Endothelial cell (in vitro differentiated cells): Measurements from ENCODE around the gene FBN2. TPM values are rescaled to one million over a fixed set of nuclear protein-coding genes. Genes with fewer than 3 reads are reported as not detected.

Experiments used
- DNase-seq: peaks from one replicate; pipeline ENCODE4 v3.0.0; 2021; ENCODE audit warnings: low spot score
- H3K27ac Mint-ChIP-seq: one replicate; pipeline ENCODE4 v1.8.0; 2021; ENCODE audit warnings: mixed read lengths, inconsistent platforms; ENCODE audit not compliant: unreplicated experiment
- H3K27me3 Mint-ChIP-seq: one replicate; pipeline ENCODE4 v1.8.0; 2021; ENCODE audit warnings: mild to moderate bottlenecking, moderate library complexity, mixed read lengths, inconsistent platforms; ENCODE audit not compliant: unreplicated experiment
- H3K36me3 Mint-ChIP-seq: one replicate; pipeline ENCODE4 v1.8.0; 2021; ENCODE audit warnings: mild to moderate bottlenecking, low read depth, mixed read lengths, inconsistent platforms; ENCODE audit not compliant: unreplicated experiment
- H3K4me1 Mint-ChIP-seq: one replicate; pipeline ENCODE4 v1.8.0; 2021; ENCODE audit warnings: mild to moderate bottlenecking, mixed read lengths, inconsistent platforms; ENCODE audit not compliant: unreplicated experiment
- H3K4me3 Mint-ChIP-seq: one replicate; pipeline ENCODE4 v1.8.0; 2021; ENCODE audit warnings: mild to moderate bottlenecking, mixed read lengths, inconsistent platforms; ENCODE audit not compliant: unreplicated experiment
- H3K9me3 Mint-ChIP-seq: one replicate; pipeline ENCODE4 v1.8.0; 2021; ENCODE audit warnings: mixed read lengths, inconsistent platforms; ENCODE audit not compliant: unreplicated experiment
- total RNA-seq: library from RNA; stranded (reverse); fragmentation: NEBNext Ultra II Directional; extraction: Animal tissue kit (Norgen Biotek cat#: 25700); gene quantifications from one replicate; pipeline ENCODE4 v1.2.1, GENCODE V29; 2021; ENCODE audit not compliant: unreplicated experiment
- TF ChIP-seq, protein P1 (sequence below): fragments of 200-600 bp; sonication (generic); IDR thresholded peaks from one replicate; pipeline ENCODE4 v1.5.0; 2021; ENCODE audit warnings: antibody characterized with exemption; ENCODE audit not compliant: unreplicated experiment

The FBN2 gene
- total RNA-seq, 1 donor from 2014 or later, result 106 TPM

- no peak for DNase-seq
- H3K4me1 Mint-ChIP-seq, result no peaks in the 10 kb centered on the region
- peak overlapping the region; percentile 44 for H3K27ac Mint-ChIP-seq
- H3K9me3 Mint-ChIP-seq, result no peaks in the 10 kb centered on the region
- no peak overlapping the region for H3K4me3 Mint-ChIP-seq
- H3K27me3 Mint-ChIP-seq, result peaks cover 3% of the 10 kb centered on the region
- TF ChIP-seq, protein P1, sequence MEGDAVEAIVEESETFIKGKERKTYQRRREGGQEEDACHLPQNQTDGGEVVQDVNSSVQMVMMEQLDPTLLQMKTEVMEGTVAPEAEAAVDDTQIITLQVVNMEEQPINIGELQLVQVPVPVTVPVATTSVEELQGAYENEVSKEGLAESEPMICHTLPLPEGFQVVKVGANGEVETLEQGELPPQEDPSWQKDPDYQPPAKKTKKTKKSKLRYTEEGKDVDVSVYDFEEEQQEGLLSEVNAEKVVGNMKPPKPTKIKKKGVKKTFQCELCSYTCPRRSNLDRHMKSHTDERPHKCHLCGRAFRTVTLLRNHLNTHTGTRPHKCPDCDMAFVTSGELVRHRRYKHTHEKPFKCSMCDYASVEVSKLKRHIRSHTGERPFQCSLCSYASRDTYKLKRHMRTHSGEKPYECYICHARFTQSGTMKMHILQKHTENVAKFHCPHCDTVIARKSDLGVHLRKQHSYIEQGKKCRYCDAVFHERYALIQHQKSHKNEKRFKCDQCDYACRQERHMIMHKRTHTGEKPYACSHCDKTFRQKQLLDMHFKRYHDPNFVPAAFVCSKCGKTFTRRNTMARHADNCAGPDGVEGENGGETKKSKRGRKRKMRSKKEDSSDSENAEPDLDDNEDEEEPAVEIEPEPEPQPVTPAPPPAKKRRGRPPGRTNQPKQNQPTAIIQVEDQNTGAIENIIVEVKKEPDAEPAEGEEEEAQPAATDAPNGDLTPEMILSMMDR, result no peak
- H3K36me3 Mint-ChIP-seq, result peaks cover 27% of the 10 kb centered on the region
Observed at GRCh38 chr5:128522336-128522735, 15.7 kb downstream of the FBN2 start.

DNA sequence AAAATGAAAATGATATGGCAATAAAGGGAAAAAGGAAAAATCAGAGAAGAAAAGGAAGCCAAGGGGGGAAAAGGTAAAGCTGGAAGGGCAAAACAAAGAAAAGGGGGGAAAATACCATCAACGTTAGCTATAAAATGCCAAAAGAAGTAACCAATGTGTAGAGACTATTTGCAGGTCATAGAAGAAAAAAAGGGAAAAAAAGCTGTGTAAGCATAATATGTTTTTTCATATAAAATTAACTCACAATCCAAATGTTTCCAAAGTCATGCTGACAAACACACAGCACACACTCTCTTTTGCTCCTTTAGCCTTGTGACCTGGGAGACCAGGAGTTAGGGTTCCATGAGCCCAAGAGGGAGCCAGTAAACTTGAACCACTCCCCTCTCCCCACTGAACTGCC, 18.2 kb downstream of the FBN2 start:
- Mint-ChIP-seq H3K27me3 (peaks cover 3% of the 10 kb centered on the region), H3K36me3 (peaks cover 20% of the 10 kb centered on the region), H3K27ac (no peak overlapping the region), H3K4me3 (no peak overlapping the region), H3K9me3 (no peaks in the 10 kb centered on the region), H3K4me1 (no peaks in the 10 kb centered on the region)
- TF ChIP-seq, protein P1, result no peak
- no peak for DNase-seq

DNA sequence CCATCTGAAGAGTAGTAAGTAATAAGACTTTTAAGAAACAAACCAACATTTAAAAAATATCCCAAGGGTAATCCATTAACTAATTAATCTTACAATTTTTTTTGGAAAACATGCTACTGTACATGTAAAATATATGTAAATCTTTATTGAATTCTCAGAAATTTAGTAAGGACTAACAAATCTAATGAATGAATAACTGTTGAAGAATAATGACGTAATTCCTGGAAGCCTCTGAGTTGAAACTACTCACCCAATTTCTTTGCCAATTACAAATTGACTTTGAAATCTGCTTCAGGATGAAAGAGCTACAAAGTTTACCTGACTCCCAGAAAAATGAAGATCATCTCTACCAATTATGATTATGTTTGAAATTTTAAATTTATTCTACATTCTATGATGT, 21.1 kb downstream of the FBN2 start:
- Mint-ChIP-seq H3K4me1 (no peaks in the 10 kb centered on the region), H3K9me3 (no peaks in the 10 kb centered on the region), H3K4me3 (no peak overlapping the region), H3K36me3 (peaks cover 16% of the 10 kb centered on the region), H3K27me3 (no peaks in the 10 kb centered on the region), H3K27ac (no peak overlapping the region)
- TF ChIP-seq, protein P1, result no peak
- no peak for DNase-seq

DNA sequence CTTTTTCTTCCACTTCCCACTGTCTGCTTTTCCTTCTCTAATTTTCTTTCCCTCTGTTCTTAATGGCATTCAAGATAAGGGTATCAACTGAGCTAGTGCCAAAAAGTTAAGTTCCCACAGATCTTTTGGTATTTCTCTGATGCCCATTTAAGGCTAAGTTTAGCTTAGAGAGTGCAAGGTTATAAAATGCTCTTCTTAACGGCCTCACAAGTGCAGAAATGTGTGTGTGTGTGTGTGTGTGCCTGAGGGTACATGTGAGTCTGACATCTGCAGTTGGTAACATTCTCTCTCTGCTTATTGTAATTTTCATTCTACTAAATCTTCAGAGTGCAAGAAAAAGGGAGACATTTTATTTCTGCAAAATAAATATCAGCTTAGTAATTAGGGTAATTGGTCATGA, 24.2 kb downstream of the FBN2 start:
- Mint-ChIP-seq H3K27ac (no peak overlapping the region), H3K9me3 (no peaks in the 10 kb centered on the region), H3K4me3 (peak overlapping the region; percentile 58), H3K27me3 (no peaks in the 10 kb centered on the region), H3K36me3 (peaks cover 7% of the 10 kb centered on the region), H3K4me1 (no peaks in the 10 kb centered on the region)
- DNase-seq, result no peak
- TF ChIP-seq, protein P1, result no peak

- Mint-ChIP-seq H3K27ac (no peak overlapping the region), H3K36me3 (peaks cover 9% of the 10 kb centered on the region), H3K4me1 (no peaks in the 10 kb centered on the region), H3K9me3 (no peaks in the 10 kb centered on the region), H3K27me3 (no peaks in the 10 kb centered on the region), H3K4me3 (no peak overlapping the region)
- TF ChIP-seq, protein P1, result no peak
- no peak for DNase-seq
Observed at GRCh38 chr5:128512894-128513293, 25.2 kb downstream of the FBN2 start.
